Endodermal cell (in vitro differentiated cells): ENCODE data around the gene KIAA1217. TPM values are rescaled to one million over a fixed set of nuclear protein-coding genes. Genes with fewer than 3 reads are reported as not detected.

ENCODE experiments used
- DNase-seq: peaks from one replicate; pipeline ENCODE4 v3.0.0-alpha.2; 2017
- H3K27ac ChIP-seq: 2 replicates; pipeline ENCODE4 v1.5.1; 2013; ENCODE audit warnings: mild to moderate bottlenecking, low read depth, low read length, moderate library complexity
- H3K27me3 ChIP-seq: 2 replicates; pipeline ENCODE4 v1.6.1; 2013; ENCODE audit warnings: mild to moderate bottlenecking, low read length, moderate library complexity; ENCODE audit not compliant: insufficient read depth, control insufficient read depth, poor library complexity, severe bottlenecking
- H3K36me3 ChIP-seq: 2 replicates; pipeline ENCODE4 v1.7.0; 2013; ENCODE audit warnings: mild to moderate bottlenecking, low read length, moderate library complexity; ENCODE audit not compliant: control insufficient read depth, insufficient read depth
- H3K4me1 ChIP-seq: one replicate; pipeline ENCODE4 v1.7.0; 2013; ENCODE audit warnings: low read length; ENCODE audit not compliant: control insufficient read depth, insufficient read depth
- H3K4me3 ChIP-seq: 2 replicates; pipeline ENCODE4 v1.5.1; 2013; ENCODE audit warnings: mild to moderate bottlenecking, low read length, moderate library complexity
- H3K9ac ChIP-seq: 2 replicates; pipeline ENCODE4 v1.6.1; 2013; ENCODE audit warnings: mild to moderate bottlenecking, low read length, moderate library complexity; ENCODE audit not compliant: poor library complexity, severe bottlenecking; ENCODE audit errors: extremely low read depth
- H3K9me3 ChIP-seq: 2 replicates; pipeline ENCODE4 v1.6.1; 2013; ENCODE audit warnings: mild to moderate bottlenecking, low read length, moderate library complexity; ENCODE audit not compliant: control insufficient read depth
- H3K27ac Mint-ChIP-seq: 2 replicates; pipeline ENCODE4 v1.8.0; 2020; ENCODE audit warnings: mixed read lengths
- H3K27me3 Mint-ChIP-seq: 2 replicates; pipeline ENCODE4 v1.8.0; 2021; ENCODE audit warnings: mild to moderate bottlenecking, mixed read lengths; ENCODE audit not compliant: insufficient read depth
- H3K36me3 Mint-ChIP-seq: 2 replicates; pipeline ENCODE4 v1.8.0; 2020; ENCODE audit warnings: low read depth, mixed read lengths
- H3K4me1 Mint-ChIP-seq: 2 replicates; pipeline ENCODE4 v1.8.0; 2020; ENCODE audit warnings: mixed read lengths
- H3K4me3 Mint-ChIP-seq: 2 replicates; pipeline ENCODE4 v1.8.0; 2020; ENCODE audit warnings: mild to moderate bottlenecking, moderate library complexity, mixed read lengths
- H3K9me3 Mint-ChIP-seq: 2 replicates; pipeline ENCODE4 v1.8.0; 2020; ENCODE audit warnings: mild to moderate bottlenecking, mixed read lengths
- WGBS, 2 experiments: methylation state at CpG; one replicate each; pipeline versions ENCODE4 v1.1.5 to v1.1.7; 2013; ENCODE audit warnings: missing lambda C conversion rate in 2 of 2, mixed read lengths in 1 of 2; ENCODE audit not compliant: insufficient coverage in 1 of 2, insufficient read length in 1 of 2; 5-methylcytosine and 5-hydroxymethylcytosine counted together
- total RNA-seq, 2 donors: library from RNA; stranded (reverse); fragmentation: NEBNext Ultra II Directional in 1 of 2; extraction: Animal tissue kit (Norgen Biotek cat#: 25700) in 1 of 2; gene quantifications; 2 replicates in 1 of 2; 3 replicates in 1 of 2; pipeline ENCODE4 v1.2.1, GENCODE V29; 2021
- TF ChIP-seq, protein P1 (sequence below): fragments of 200-600 bp; sonication (generic); conservative IDR thresholded peaks from 2 replicates; pipeline ENCODE4 v1.5.0; 2021; ENCODE audit warnings: antibody characterized with exemption, mild to moderate bottlenecking

The KIAA1217 gene
- total RNA-seq, 2 donors from 2014 or later, result 25.4 to 27.2 TPM

DNA sequence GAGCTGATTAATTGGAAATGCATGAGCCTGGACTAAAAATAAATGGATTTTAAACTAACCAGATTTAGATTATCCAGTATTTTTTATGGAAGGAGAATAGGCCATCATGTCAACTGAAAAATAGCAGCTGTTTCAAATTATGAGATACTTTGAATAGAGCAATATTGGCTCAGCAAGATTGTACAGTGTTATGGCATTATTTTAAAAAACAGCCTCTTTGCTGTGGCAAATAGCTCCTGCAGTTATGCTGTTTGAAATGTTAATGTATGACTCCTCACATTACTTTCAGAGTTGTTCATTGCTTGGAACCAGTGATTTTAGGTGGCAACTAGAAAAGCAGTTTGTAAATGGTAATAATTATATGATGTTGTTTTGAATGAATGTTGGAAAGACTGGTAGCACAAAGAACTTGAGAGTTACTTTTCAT lies 244.5 kb downstream of the KIAA1217 start:
- Histone ChIP-seq H3K36me3 (no peaks in the 10 kb centered on the region), H3K4me1 (peaks cover 9% of the 10 kb centered on the region), H3K4me3 (no peak overlapping the region), H3K9me3 (no peaks in the 10 kb centered on the region), H3K9ac (no peak overlapping the region), H3K27me3 (no peaks in the 10 kb centered on the region), H3K27ac (no peak overlapping the region)
- Mint-ChIP-seq H3K4me3 (no peak overlapping the region), H3K27me3 (no peaks in the 10 kb centered on the region), H3K36me3 (peaks cover 4% of the 10 kb centered on the region), H3K4me1 (peaks cover 28% of the 10 kb centered on the region), H3K27ac (no peak overlapping the region), H3K9me3 (no peaks in the 10 kb centered on the region)
- TF ChIP-seq, protein P1, sequence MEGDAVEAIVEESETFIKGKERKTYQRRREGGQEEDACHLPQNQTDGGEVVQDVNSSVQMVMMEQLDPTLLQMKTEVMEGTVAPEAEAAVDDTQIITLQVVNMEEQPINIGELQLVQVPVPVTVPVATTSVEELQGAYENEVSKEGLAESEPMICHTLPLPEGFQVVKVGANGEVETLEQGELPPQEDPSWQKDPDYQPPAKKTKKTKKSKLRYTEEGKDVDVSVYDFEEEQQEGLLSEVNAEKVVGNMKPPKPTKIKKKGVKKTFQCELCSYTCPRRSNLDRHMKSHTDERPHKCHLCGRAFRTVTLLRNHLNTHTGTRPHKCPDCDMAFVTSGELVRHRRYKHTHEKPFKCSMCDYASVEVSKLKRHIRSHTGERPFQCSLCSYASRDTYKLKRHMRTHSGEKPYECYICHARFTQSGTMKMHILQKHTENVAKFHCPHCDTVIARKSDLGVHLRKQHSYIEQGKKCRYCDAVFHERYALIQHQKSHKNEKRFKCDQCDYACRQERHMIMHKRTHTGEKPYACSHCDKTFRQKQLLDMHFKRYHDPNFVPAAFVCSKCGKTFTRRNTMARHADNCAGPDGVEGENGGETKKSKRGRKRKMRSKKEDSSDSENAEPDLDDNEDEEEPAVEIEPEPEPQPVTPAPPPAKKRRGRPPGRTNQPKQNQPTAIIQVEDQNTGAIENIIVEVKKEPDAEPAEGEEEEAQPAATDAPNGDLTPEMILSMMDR, result no peak
- DNase-seq, result no peak

DNA sequence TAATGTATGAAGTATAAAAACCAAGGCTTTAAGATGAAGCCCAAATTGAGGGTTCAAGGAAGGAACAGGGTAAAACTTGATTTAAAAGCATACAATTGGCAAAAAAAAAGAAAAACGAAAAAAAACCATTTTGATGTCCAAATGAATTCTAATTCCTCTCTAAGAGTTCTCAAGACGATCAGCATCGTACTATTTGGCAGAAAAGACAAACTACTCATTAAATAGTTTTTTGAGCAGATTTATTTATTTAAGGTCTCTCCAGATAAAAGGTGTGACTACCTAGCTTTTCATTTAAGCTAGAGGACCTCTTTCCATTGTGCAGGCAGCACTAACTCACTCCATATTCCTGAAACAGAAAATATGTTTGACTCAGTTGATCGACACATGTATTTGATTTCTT lies 245.0 kb downstream of the KIAA1217 start:
- H3K36me3 ChIP-seq, result no peaks in the 10 kb centered on the region
- H3K9me3 ChIP-seq, result no peaks in the 10 kb centered on the region
- Mint-ChIP-seq H3K4me1 (peaks cover 28% of the 10 kb centered on the region), H3K36me3 (peaks cover 4% of the 10 kb centered on the region), H3K4me3 (no peak overlapping the region), H3K27ac (no peak overlapping the region), H3K9me3 (no peaks in the 10 kb centered on the region), H3K27me3 (no peaks in the 10 kb centered on the region)
- no peaks in the 10 kb centered on the region for H3K27me3 ChIP-seq
- TF ChIP-seq, protein P1, result no peak
- no peak overlapping the region for H3K27ac ChIP-seq
- DNase-seq, result no peak
- no peak overlapping the region for H3K9ac ChIP-seq
- WGBS, 2 experiments, result 97 to 100% methylated on average over 1 to 4 of the region's 4 CpGs
- H3K4me3 ChIP-seq, result no peak overlapping the region
- peaks cover 9% of the 10 kb centered on the region for H3K4me1 ChIP-seq

DNA sequence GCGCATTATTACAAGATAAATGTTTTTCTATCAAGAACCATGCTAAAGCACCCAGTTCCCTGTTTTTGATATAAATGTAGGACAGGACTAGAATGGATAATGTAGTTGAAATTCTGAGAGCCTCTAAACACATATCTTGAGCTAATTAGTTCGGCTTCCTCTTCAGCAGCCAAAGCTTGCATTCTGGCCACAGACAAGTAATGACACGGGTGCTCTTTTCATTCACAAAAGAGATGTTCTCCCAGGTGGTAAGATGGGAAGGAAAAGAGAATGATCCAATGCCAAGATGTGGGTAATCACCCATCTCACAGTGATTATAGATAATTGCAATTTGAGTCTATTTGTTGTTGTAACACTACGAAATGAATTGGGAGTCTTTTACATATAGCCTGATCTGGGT lies 246.5 kb downstream of the KIAA1217 start:
- peaks cover 24% of the 10 kb centered on the region for H3K4me1 Mint-ChIP-seq
- H3K9me3 Mint-ChIP-seq, result no peaks in the 10 kb centered on the region
- H3K27me3 Mint-ChIP-seq, result no peaks in the 10 kb centered on the region
- Histone ChIP-seq H3K27me3 (no peaks in the 10 kb centered on the region), H3K9ac (no peak overlapping the region), H3K27ac (no peak overlapping the region), H3K9me3 (no peaks in the 10 kb centered on the region), H3K36me3 (no peaks in the 10 kb centered on the region), H3K4me3 (no peak overlapping the region), H3K4me1 (peaks cover 9% of the 10 kb centered on the region)
- no peak overlapping the region for H3K4me3 Mint-ChIP-seq
- DNase-seq, result no peak
- TF ChIP-seq, protein P1, result no peak
- 91 to 92% methylated on average over 3 to 4 of the region's 4 CpGs for WGBS, 2 experiments
- H3K36me3 Mint-ChIP-seq, result peaks cover 4% of the 10 kb centered on the region
- H3K27ac Mint-ChIP-seq, result no peak overlapping the region
